ENCODE measurements around the gene SHE. TPM values are rescaled to one million over a fixed set of nuclear protein-coding genes. Genes with fewer than 3 reads are reported as not detected.

SHE gene
- total RNA-seq, 2 donors from 2014 or later = 17.9 to 22.9 TPM

- DNase-seq (ENCODE audit: low spot score) = no peak
- intact Hi-C loops (cut with DNase I) = no loop called here
Measured at GRCh38 chr1:154435599-154436200, 66.5 kb downstream of the SHE start.

GRCh38 chr1:154434346-154435085, 67.7 kb downstream of the SHE start:
- peak; percentile 93 for DNase-seq (ENCODE audit: low spot score)
- intact Hi-C loops (cut with DNase I) = no loop called here

GRCh38 chr1:154433161-154433764, 68.9 kb downstream of the SHE start:
- no peak for DNase-seq (ENCODE audit: low spot score)
- intact Hi-C loops (cut with DNase I) = no loop called here

- intact Hi-C loops (cut with DNase I) = no loop called here
- no peak for DNase-seq (ENCODE audit: low spot score)
Measured at GRCh38 chr1:154431586-154432373, 70.4 kb downstream of the SHE start.

GRCh38 chr1:154430903-154431302, 71.3 kb downstream of the SHE start:
- intact Hi-C loops (cut with DNase I) = no loop called here
- no peak for DNase-seq (ENCODE audit: low spot score)

GRCh38 chr1:154429841-154430611, 72.2 kb downstream of the SHE start:
- DNase-seq (ENCODE audit: low spot score) = no peak
- intact Hi-C loops (cut with DNase I) = no loop called here

Other genes starting within 250 kb of the SHE start
- 10 to 100 TPM; 63.9 to 71.6 TPM for gene HAX1, start 229.8 kb downstream of the SHE start, total RNA-seq
- under 1 TPM in 1 of 2 donors, not detected in 1; 0.24 TPM for gene AQP10, start 181.3 kb downstream of the SHE start, total RNA-seq
- 100 to 1,000 TPM; 130 to 153 TPM for gene ATP8B2, start 176.9 kb downstream of the SHE start, total RNA-seq
- gene IL6R, start 97.1 kb downstream of the SHE start, total RNA-seq = 10 to 100 TPM; 19.6 to 24.1 TPM
- gene TDRD10, start 193 bp downstream of the SHE start, total RNA-seq = 1 to 10 TPM; 3.4 to 5.8 TPM
- gene UBE2Q1, start 56.2 kb upstream of the SHE start, total RNA-seq = 10 to 100 TPM; 44.8 to 45.4 TPM
- gene CHRNB2, start 65.4 kb upstream of the SHE start, total RNA-seq = not detected
- 100 to 1,000 TPM; 104 to 106 TPM for gene ADAR, start 105.8 kb upstream of the SHE start, total RNA-seq